ENCODE results near the gene ZNF155. TPM values are rescaled to one million over a fixed set of nuclear protein-coding genes. Genes with fewer than 3 reads are reported as not detected.

ZNF155 gene
- total RNA-seq, 2 experiments from 2014 or later: 6.3 to 6.6 TPM

DNA sequence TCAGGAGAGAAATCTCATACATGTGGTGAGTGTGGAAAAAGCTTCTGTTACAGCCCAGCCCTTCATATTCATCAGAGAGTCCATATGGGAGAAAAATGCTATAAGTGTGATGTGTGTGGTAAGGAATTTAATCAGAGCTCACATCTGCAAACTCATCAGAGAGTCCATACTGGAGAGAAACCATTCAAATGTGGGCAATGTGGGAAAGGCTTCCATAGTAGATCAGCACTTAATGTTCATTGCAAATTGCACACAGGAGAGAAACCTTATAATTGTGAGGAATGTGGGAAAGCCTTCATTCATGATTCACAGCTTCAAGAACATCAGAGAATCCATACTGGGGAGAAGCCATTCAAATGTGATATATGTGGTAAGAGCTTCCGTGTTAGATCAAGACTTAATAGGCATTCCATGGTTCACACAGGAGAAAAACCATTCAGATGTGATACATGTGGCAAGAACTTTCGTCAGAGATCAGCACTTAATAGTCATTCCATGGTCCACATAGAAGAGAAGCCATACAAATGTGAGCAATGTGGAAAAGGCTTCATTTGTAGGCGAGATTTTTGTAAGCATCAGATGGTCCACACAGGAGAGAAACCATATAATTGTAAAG lies 17.8 kb upstream of the ZNF155 start:
- no peak for DNase-seq
- H3K4me1 Mint-ChIP-seq: no peaks in the 10 kb centered on the region
- H3K9me3 Mint-ChIP-seq: peaks cover 60% of the 10 kb centered on the region
- H3K27ac Mint-ChIP-seq: no peak overlapping the region
- H3K27me3 Mint-ChIP-seq: no peaks in the 10 kb centered on the region
- POLR2A ChIA-PET: no interaction called here
- peaks cover 15% of the 10 kb centered on the region for H3K36me3 Mint-ChIP-seq (ENCODE audit: low read depth)
- H3K4me3 Mint-ChIP-seq: no peak overlapping the region
- CTCF ChIA-PET: no interaction called here

DNA sequence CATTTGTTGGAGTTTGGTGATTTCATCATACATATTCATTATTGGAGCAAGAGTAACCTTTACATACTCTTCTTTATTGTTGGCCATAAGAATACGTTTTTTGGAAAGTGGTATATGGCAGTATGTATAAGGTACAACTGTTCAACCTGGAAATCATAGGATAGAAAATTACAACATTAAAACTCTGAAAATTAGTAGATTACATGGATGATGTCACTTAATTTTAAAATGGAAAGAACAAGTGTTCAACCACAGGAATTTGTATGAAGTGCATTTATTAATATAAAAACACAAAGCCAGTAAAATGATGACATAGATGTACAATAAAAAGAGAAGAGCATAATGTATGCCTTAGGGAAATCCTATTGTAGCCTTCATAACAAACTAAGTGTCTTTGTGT lies 7.3 kb upstream of the ZNF155 start:
- DNase-seq: no peak
- no peak overlapping the region for H3K27ac Mint-ChIP-seq
- H3K27me3 Mint-ChIP-seq: no peaks in the 10 kb centered on the region
- H3K4me1 Mint-ChIP-seq: no peaks in the 10 kb centered on the region
- peaks cover 40% of the 10 kb centered on the region for H3K9me3 Mint-ChIP-seq
- POLR2A ChIA-PET: no interaction called here
- CTCF ChIA-PET: no interaction called here
- H3K36me3 Mint-ChIP-seq (ENCODE audit: low read depth): peaks cover 3% of the 10 kb centered on the region
- no peak overlapping the region for H3K4me3 Mint-ChIP-seq

DNA sequence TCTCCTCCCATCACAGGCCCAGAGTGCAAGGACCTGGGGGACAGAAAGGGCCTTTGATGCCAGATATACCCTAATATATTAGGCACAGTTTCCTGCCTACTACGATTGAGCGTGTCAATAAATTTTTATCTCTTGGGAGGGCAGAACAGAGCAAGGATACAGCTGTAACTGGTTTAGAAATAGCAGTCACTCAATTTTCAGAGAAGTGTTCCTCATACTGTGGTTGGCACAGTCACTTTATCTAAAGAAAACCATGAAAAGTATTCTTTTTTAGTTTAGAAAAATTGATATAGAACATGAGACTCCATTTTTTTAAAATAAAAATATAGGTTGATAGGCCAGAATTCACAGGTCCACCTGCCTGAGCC lies 460 bp upstream of the ZNF155 start:
- DNase-seq: no peak
- peak overlapping the region; percentile 56 for H3K4me3 Mint-ChIP-seq
- ChIA-PET CTCF (no interaction called here), POLR2A (no interaction called here)
- peaks cover 18% of the 10 kb centered on the region for H3K9me3 Mint-ChIP-seq
- no peaks in the 10 kb centered on the region for H3K27me3 Mint-ChIP-seq
- H3K36me3 Mint-ChIP-seq (ENCODE audit: low read depth): peaks cover 20% of the 10 kb centered on the region
- H3K27ac Mint-ChIP-seq: peak overlapping the region; percentile 62
- peaks cover 15% of the 10 kb centered on the region for H3K4me1 Mint-ChIP-seq

DNA sequence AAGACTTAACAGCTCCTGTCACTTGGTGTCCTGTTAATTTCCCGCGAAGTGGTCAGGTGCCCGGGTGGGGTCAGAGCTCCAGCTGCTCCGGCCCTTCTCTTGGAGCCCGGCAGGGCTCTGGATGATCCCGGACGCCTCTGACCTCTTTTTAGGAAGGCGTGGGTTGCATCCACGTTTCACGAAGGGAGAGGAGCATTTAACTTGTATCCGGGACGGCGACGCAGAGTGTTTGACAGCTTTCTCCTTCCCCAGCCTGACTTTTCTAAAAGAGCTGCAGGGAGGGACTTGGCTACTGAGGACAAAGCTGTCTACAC lies 656 bp downstream of the ZNF155 start:
- peak overlapping the region; percentile 96 for H3K27ac Mint-ChIP-seq
- H3K9me3 Mint-ChIP-seq: peaks cover 24% of the 10 kb centered on the region
- CTCF ChIA-PET: interaction anchor here (1.2 kb wide), 1 partner anchor 16 kb away, joined by 3 read pairs; no protein-coding TSS in a partner anchor
- H3K4me3 Mint-ChIP-seq: peak overlapping the region; percentile 92
- DNase-seq: peak; percentile 7
- no peaks in the 10 kb centered on the region for H3K27me3 Mint-ChIP-seq
- peaks cover 31% of the 10 kb centered on the region for H3K36me3 Mint-ChIP-seq (ENCODE audit: low read depth)
- POLR2A ChIA-PET: interaction anchor here (0.6 kb wide), 1 partner anchor 269 kb away, joined by 5 read pairs; no protein-coding TSS in a partner anchor
- H3K4me1 Mint-ChIP-seq: peaks cover 15% of the 10 kb centered on the region

DNA sequence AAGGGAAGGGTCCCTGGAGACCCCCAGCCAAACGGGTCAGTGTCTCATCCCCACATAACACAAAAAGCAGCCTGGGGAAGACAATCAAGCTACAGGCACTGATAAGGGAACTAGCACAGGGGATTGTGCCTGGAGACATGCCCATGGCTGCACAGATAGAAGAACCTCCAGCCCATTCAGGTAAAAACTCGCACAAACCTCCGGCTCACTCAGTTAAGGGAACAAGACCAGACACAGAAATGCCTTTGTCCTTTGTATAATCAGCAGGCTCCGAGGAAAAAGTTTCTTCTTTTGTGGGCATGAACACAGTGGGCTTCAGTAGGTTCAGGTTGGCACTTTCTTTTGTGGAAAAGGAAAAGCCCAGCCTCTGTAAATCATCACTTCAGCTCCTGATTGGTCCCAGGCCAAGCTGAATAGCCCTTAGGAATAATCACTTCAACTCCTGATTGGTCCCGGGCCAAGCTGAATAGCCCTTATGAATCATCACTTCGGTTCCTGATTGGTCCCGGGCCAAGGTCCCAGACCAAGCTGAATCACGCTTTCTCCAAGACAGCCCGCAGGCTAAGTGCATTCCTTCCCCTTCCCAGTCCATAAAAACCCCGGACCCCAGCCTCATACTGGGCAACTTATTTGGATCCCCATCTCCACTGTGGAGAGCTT lies 13.8 kb downstream of the ZNF155 start:
- Mint-ChIP-seq H3K4me1 (peaks cover 10% of the 10 kb centered on the region), H3K36me3 (ENCODE audit: low read depth) (peaks cover 53% of the 10 kb centered on the region)

DNA sequence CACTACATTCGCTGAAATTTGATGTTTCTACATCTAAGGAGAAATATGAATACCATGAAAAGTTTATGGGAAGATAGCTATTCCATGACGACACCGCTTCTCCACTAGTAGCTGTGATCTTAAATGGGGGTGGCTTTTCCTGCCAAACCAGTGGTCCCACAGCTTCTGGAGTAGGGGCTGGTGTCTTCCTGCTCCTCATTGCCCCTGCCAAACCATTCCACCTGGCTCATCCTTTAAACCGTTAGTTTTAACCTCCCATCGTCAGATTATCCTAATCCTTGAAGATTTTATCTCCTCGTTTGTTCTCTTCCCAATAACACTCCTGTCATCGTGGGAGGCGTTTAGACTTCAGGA lies 18.2 kb downstream of the ZNF155 start:
- ChIA-PET POLR2A (no interaction called here), CTCF (interaction anchor here (0.6 to 1.6 kb wide), 3 partner anchors 23 to 93 kb away, joined by 4 to 7 read pairs (median 4); partner anchors contain the start of gene ZNF222)
- Mint-ChIP-seq H3K4me3 (peak overlapping the region; percentile 98), H3K4me1 (peaks cover 19% of the 10 kb centered on the region), H3K36me3 (ENCODE audit: low read depth) (peaks cover 34% of the 10 kb centered on the region), H3K27ac (peak overlapping the region; percentile 97), H3K9me3 (peaks cover 39% of the 10 kb centered on the region), H3K27me3 (peaks cover 1% of the 10 kb centered on the region)
- no peak for DNase-seq

More for the DNA sequence above, 13.8 kb downstream of the ZNF155 start:
- Mint-ChIP-seq H3K9me3 (peaks cover 40% of the 10 kb centered on the region), H3K27me3 (peaks cover 1% of the 10 kb centered on the region), H3K4me3 (no peak overlapping the region), H3K27ac (no peak overlapping the region)
- CTCF ChIA-PET: no interaction called here
- no peak for DNase-seq
- POLR2A ChIA-PET: no interaction called here

DNA sequence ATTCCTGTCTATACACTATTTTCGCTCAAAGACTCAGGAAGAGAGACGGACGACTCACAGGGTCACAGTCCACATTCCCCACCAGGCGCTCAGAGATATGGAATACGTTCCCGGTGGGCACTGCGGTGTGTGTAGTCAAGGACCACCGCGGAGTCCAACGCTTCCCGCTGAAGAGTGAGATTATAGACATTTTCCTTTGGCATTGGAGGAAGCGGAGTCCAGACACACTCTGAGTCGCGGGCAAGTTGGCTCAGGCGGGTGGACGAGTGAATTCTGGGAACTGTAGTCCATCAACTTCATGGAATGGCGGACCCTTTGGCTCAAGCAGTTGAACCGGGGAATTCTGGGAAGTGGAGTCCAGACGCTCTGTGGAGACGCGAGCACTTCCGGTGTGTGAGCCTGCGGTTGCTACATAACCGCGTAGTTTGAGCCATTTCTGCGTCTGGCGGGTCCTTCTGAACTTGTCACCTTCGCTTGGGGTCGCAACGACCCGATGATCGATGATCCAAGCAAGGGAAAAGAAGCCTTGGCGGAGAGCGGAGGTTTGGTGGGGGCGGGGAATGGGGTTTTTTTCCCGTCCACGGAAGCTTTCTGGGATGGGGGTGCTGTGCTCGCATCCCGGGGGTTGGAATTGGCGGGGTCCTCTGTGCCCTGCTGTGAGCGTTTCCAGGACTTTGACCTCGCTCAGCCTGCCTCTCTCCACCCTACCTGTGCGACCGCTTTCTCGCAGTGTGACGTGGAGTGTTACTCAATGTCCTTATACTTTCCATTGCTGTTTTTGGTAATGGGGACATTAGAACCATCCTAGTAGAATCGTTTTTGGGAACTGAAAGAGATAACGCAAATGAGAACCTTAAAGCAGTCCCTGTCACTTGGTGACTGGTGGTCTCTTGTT lies 18.8 kb downstream of the ZNF155 start, which contains the start of gene ZNF230:
TSS of gene ZNF230 (plus strand) at position 392 of the 895 bp plus-strand sequence. CDS start 4,122 bp downstream, outside the sequence.
- peak within 1 kb of the TSS; percentile 98 for H3K4me3 Mint-ChIP-seq
- peaks cover 19% of the 10 kb centered on the region for H3K4me1 Mint-ChIP-seq
- DNase-seq: peak; percentile 90
- ChIA-PET CTCF (interaction anchor here (0.6 to 1.6 kb wide), 3 partner anchors 47 to 92 kb away, joined by 3 to 7 read pairs (median 4); no protein-coding TSS in a partner anchor), POLR2A (no interaction called here)
- peak within 1 kb of the TSS; percentile 97 for H3K27ac Mint-ChIP-seq
- peaks cover 44% of the 10 kb centered on the region for H3K9me3 Mint-ChIP-seq
- H3K36me3 Mint-ChIP-seq (ENCODE audit: low read depth): peaks cover 35% of the 10 kb centered on the region
- peaks cover 1% of the 10 kb centered on the region for H3K27me3 Mint-ChIP-seq

DNA sequence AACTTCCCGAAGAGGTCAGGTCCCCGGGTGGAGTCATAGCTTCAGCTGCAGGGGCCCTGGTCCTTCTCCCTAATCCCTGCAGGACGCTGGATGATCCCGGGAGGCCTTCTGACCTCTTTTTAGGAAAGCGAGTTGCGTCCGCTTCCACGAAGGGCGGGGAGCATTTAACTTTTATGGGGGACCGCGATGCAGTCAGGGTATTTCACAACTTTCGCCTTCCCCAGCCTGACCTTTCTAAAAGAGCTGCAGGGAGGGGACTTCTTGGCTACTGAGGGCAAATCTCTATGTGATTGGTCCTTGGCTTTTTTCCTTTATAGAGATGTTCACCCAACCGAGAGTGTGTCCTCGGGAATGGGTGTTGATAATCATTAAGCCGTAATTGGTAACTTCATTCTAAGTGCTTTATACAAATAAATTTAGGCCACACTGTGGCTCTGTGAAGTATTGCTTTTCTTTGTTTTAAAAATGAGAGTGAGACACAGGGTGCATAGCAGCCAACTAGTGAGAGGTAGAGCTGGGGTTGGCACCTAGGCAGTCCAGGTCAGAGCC lies 19.5 kb downstream of the ZNF155 start:
- Mint-ChIP-seq H3K4me1 (peaks cover 19% of the 10 kb centered on the region), H3K4me3 (peak overlapping the region; percentile 98), H3K27me3 (peaks cover 1% of the 10 kb centered on the region), H3K9me3 (peaks cover 45% of the 10 kb centered on the region), H3K36me3 (ENCODE audit: low read depth) (peaks cover 40% of the 10 kb centered on the region), H3K27ac (peak overlapping the region; percentile 97)
- CTCF ChIA-PET: interaction anchor here (0.6 to 1.2 kb wide), 3 partner anchors 46 to 110 kb away, joined by 3 to 5 read pairs (median 3); partner anchors contain the start of gene ZNF45
- DNase-seq: peak; percentile 9
- POLR2A ChIA-PET: interaction anchor here (0.7 kb wide), 2 partner anchors 25 to 53 kb away, joined by 3 read pairs; partner anchors contain the start of gene ZNF221

DNA sequence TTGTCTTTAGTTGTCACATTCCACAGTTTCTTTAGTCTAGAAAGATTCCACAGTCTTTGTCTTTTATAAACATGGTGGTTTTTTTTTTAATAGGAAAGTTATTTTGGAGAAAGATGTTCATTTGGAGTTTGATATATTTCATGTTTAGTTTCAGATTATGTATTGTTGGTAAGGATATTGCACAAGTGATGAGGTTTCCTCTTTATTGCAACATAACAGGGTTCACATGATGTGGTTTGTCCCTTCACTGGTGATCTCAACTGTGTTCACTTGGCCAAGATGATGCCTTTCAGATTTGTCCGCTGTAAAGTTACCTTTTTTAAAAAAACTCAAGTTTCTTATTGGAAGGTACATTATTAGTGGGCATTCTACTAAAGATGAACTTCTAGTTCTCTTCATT lies 22.0 kb downstream of the ZNF155 start:
- Mint-ChIP-seq H3K4me1 (peaks cover 19% of the 10 kb centered on the region), H3K36me3 (ENCODE audit: low read depth) (peaks cover 61% of the 10 kb centered on the region), H3K9me3 (peaks cover 56% of the 10 kb centered on the region), H3K27ac (no peak overlapping the region), H3K27me3 (no peaks in the 10 kb centered on the region), H3K4me3 (no peak overlapping the region)
- DNase-seq: no peak
- CTCF ChIA-PET: no interaction called here
- POLR2A ChIA-PET: no interaction called here

DNA sequence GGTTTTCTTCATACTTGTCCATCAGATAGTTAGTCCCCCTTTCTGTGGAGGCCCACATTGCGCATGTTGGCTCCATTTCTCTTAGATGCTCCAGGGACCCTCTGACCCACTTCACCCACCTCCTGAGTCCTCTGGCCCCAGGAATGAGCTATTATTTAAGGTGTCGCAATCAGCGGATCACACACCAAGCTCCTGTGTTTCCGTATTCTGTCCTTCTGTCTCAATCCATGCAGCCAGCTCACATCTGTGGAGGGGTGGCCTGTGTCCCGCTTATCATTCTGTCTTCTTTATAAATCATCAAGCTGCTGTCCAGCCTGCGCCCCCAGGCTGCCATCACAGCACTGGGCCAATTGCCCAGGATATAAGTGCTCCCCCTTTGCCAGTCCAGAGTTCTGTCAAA lies 23.5 kb downstream of the ZNF155 start:
- ChIA-PET CTCF (interaction anchor here (0.6 kb wide), 1 partner anchor 205 kb away, joined by 3 read pairs; no protein-coding TSS in a partner anchor), POLR2A (no interaction called here)
- Mint-ChIP-seq H3K9me3 (peaks cover 60% of the 10 kb centered on the region), H3K4me1 (peaks cover 12% of the 10 kb centered on the region), H3K27ac (no peak overlapping the region), H3K4me3 (no peak overlapping the region), H3K27me3 (no peaks in the 10 kb centered on the region), H3K36me3 (ENCODE audit: low read depth) (peaks cover 72% of the 10 kb centered on the region)
- no peak for DNase-seq

DNA sequence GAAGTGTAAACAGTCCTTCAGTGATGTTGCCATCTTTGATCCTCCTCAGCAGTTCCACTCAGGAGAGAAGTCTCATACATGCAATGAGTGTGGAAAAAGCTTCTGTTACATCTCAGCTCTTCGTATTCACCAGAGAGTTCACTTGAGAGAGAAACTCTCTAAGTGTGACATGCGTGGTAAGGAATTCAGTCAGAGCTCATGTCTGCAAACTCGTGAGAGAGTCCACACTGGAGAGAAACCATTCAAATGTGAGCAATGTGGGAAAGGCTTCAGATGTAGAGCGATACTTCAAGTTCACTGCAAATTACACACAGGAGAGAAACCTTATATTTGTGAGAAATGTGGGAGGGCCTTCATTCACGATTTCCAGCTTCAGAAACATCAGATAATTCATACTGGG lies 26.5 kb downstream of the ZNF155 start:
- CTCF ChIA-PET: no interaction called here
- POLR2A ChIA-PET: no interaction called here
- Mint-ChIP-seq H3K4me3 (no peak overlapping the region), H3K36me3 (ENCODE audit: low read depth) (peaks cover 72% of the 10 kb centered on the region), H3K27ac (no peak overlapping the region), H3K4me1 (no peaks in the 10 kb centered on the region), H3K9me3 (peaks cover 76% of the 10 kb centered on the region), H3K27me3 (no peaks in the 10 kb centered on the region)
- DNase-seq: no peak

DNA sequence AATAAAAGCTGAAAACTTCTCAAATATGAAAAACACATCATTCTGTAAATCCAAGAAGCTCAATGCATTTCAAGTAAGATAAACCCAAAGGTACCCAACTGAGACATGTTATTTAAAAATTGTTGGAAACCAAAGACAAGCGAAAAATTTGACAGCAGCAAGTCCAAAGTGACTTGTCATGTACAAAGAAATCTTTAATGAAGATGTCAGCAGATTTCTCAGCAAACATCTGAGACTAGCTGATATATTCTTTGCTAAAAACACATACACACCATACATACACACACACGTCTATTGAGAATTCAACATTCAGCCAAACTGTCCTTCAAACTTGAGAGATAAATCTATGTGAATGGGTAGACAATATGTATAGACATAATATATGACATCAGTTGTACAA lies 35.5 kb downstream of the ZNF155 start:
- no peak overlapping the region for H3K4me3 Mint-ChIP-seq
- no peaks in the 10 kb centered on the region for H3K36me3 Mint-ChIP-seq (ENCODE audit: low read depth)
- H3K9me3 Mint-ChIP-seq: peaks cover 34% of the 10 kb centered on the region
- ChIA-PET POLR2A (no interaction called here), CTCF (no interaction called here)
- no peak for DNase-seq
- no peaks in the 10 kb centered on the region for H3K4me1 Mint-ChIP-seq
- no peak overlapping the region for H3K27ac Mint-ChIP-seq
- H3K27me3 Mint-ChIP-seq: peaks cover 11% of the 10 kb centered on the region

DNA sequence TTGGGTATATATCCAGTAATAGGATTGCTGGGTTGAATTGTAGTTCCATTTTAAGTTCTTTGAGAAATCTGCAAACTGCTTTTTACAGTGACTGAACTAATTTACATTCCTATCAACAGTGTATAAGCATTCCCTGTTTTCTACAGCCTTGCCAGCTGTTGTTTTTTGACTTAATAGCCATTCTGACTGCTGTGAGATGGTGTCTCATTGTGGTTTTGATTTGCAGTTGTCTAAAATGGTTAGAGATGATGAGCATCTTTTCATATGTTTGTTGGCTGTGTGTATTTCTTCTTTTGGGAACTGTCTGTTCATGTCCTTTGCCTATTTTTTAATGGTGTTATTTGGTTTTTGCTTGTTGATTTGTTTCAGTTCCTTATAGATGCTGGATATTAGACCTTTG lies 37.2 kb downstream of the ZNF155 start:
- peaks cover 37% of the 10 kb centered on the region for H3K9me3 Mint-ChIP-seq
- peaks cover 16% of the 10 kb centered on the region for H3K36me3 Mint-ChIP-seq (ENCODE audit: low read depth)
- ChIA-PET POLR2A (no interaction called here), CTCF (no interaction called here)
- no peak overlapping the region for H3K27ac Mint-ChIP-seq
- H3K27me3 Mint-ChIP-seq: peaks cover 11% of the 10 kb centered on the region
- no peak overlapping the region for H3K4me3 Mint-ChIP-seq
- peaks cover 17% of the 10 kb centered on the region for H3K4me1 Mint-ChIP-seq
- no peak for DNase-seq

All from activated CD4-positive, alpha-beta T cell treated with anti-CD3 and anti-CD28 coated beads, Interleukin-2, amount 10 ng/mL, durations not matched to agents 7 days and 5 days (primary cell).